Measurements from ENCODE around the gene MT1HL1. TPM values are rescaled to one million over a fixed set of nuclear protein-coding genes. Genes with fewer than 3 reads are reported as not detected.
"Not testable (repeated sequence)": the region's sequence is repeated elsewhere in the genome, so short reads cannot be mapped to it uniquely, and the experiment has no call there.

MT1HL1 gene
- total RNA-seq, 1 donor from 2014 or later = not detected

DNA sequence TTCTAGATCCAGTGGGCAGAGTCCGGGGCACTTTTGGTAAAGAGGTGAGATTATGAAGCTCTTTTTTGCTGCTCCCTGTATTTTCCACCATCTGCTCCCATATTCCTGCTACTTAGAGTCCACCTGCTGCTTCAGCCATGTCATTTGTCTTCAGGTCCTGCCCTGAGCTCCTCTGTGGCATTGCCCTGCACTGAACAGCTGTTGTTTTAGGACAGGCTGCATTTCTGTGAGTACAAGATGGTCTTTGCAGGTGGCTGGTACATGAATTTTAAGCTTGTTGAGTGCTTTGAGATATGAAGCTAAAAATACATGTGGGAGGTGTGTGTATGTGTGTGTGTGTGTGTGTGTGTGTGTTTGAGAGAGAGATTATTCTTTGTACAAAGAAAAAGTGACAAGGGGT, 21.9 kb downstream of the MT1HL1 start:
- Histone ChIP-seq H3K4me1 (ENCODE audit: control insufficient read depth in 3 of 3, insufficient read depth in 3 of 3, low read length in 3 of 3) (no peaks in the 10 kb centered on the region), H3K9ac (ENCODE audit: low read depth in 1 of 3, low read length in 3 of 3) (no peak overlapping the region), H3K27ac (ENCODE audit: low read depth, low read length) (no peak overlapping the region)

DNA sequence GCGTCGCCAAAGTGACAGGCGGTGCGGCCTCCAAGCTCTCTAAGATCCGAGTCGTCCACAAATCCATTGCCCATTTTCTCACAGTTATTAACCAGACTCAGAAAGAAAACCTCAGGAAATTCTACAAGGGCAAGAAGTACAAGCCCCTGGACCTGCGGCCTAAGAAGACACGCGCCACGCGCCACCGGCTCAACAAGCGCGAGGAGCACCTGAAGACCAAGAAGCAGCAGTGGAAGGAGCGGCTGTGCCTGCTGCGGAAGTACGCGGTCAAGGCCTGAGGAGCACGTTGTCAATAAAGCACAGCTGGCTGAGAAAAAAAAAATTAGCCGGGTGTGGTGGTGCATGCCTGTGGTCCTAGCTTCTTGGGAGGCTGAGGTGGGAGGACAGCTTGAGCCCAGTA, 22.8 kb downstream of the MT1HL1 start:
- not testable (repeated sequence) for H3K27ac ChIP-seq (ENCODE audit: low read depth, low read length); H3K4me1 ChIP-seq (ENCODE audit: control insufficient read depth in 3 of 3, insufficient read depth in 3 of 3, low read length in 3 of 3); H3K4me3 ChIP-seq (ENCODE audit: low read length in 3 of 3)

More for the DNA sequence above, 21.9 kb downstream of the MT1HL1 start:
- Histone ChIP-seq H3K27me3 (ENCODE audit: control insufficient read depth in 3 of 3, insufficient read depth in 3 of 3, low read length in 3 of 3) (no peaks in the 10 kb centered on the region), H3K36me3 (ENCODE audit: control insufficient read depth in 3 of 3, insufficient read depth in 3 of 3, low read length in 3 of 3) (no peaks in the 10 kb centered on the region), H3K4me3 (ENCODE audit: low read length in 3 of 3) (no peak overlapping the region), H3K9me3 (ENCODE audit: control insufficient read depth in 3 of 3, low read length in 3 of 3) (peaks cover 0 to 4% (median 0%) of the 10 kb centered on the region in 3 donors)

DNA sequence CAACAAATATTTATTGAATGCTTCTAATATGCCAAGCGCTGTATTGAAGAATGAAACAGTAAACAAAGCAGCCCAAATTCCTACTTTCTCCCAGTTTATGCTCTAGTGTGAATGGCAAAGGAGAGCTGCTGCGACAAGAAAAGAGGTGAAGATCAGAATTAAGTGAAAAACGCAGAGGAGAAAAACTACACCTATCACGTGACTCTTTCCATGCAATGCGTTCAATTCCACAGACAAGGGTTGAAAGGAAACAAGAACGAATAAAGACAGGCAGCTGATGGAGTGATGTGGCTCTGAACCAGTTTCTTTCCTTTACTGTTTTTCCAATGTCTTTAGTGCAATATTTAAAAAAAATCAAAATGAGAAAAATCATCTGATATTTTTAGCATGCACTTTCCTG, 23.6 kb downstream of the MT1HL1 start:
- no peak overlapping the region for H3K9ac ChIP-seq (ENCODE audit: low read depth in 1 of 3, low read length in 3 of 3)
- H3K27ac ChIP-seq (ENCODE audit: low read depth, low read length) = no peak overlapping the region
- H3K4me1 ChIP-seq (ENCODE audit: control insufficient read depth in 3 of 3, insufficient read depth in 3 of 3, low read length in 3 of 3) = no peaks in the 10 kb centered on the region
- H3K27me3 ChIP-seq (ENCODE audit: control insufficient read depth in 3 of 3, insufficient read depth in 3 of 3, low read length in 3 of 3) = no peaks in the 10 kb centered on the region
- H3K4me3 ChIP-seq (ENCODE audit: low read length in 3 of 3) = no peak overlapping the region
- no peaks in the 10 kb centered on the region for H3K36me3 ChIP-seq (ENCODE audit: control insufficient read depth in 3 of 3, insufficient read depth in 3 of 3, low read length in 3 of 3)
- no peaks in the 10 kb centered on the region for H3K9me3 ChIP-seq (ENCODE audit: control insufficient read depth in 3 of 3, low read length in 3 of 3)

More for the DNA sequence above, 22.8 kb downstream of the MT1HL1 start:
- not testable (repeated sequence) for H3K36me3 ChIP-seq (ENCODE audit: control insufficient read depth in 3 of 3, insufficient read depth in 3 of 3, low read length in 3 of 3); H3K9me3 ChIP-seq (ENCODE audit: control insufficient read depth in 3 of 3, low read length in 3 of 3); H3K27me3 ChIP-seq (ENCODE audit: control insufficient read depth in 3 of 3, insufficient read depth in 3 of 3, low read length in 3 of 3); H3K9ac ChIP-seq (ENCODE audit: low read depth in 1 of 3, low read length in 3 of 3)

DNA sequence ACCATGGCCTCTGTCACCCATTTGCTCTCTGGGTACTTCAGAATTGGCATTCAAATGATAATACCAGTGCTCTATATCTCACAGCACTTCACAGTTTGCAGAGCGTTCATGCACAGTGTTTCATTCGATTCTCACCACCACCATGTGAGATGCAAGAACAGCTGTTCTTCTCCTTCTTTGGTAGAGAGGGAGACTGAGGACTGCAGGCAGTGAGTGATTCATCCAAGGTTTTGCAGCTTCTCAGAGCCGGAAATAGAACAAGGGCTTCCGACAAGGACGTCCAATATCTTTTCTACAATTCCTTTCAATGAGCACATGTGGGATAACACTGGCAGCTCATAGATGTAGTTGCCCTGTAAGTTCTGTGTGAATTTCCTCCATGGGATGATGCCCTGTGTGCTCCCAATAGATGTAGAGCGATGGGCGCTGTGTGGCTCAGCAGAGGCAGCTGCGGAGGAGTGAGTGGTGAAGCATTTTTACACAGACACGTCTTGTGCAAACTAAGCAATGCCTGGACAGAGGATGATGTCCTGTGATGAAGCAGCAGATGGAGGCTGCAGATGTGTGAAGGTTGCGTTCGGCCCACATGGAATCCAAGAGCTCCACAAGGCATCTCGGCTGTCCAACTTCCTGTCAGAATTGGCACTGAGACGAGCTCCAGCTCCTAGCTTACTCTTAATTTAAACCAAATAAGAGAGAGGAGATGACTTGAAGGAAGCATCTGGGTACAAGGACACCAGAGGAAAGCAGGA, 24.9 kb downstream of the MT1HL1 start:
- no peak overlapping the region for H3K27ac ChIP-seq (ENCODE audit: low read depth, low read length)
- H3K36me3 ChIP-seq (ENCODE audit: control insufficient read depth in 3 of 3, insufficient read depth in 3 of 3, low read length in 3 of 3) = no peaks in the 10 kb centered on the region
- no peak overlapping the region for H3K4me3 ChIP-seq (ENCODE audit: low read length in 3 of 3)
- no peaks in the 10 kb centered on the region for H3K4me1 ChIP-seq (ENCODE audit: control insufficient read depth in 3 of 3, insufficient read depth in 3 of 3, low read length in 3 of 3)
- no peaks in the 10 kb centered on the region for H3K9me3 ChIP-seq (ENCODE audit: control insufficient read depth in 3 of 3, low read length in 3 of 3)
- no peak overlapping the region for H3K9ac ChIP-seq (ENCODE audit: low read depth in 1 of 3, low read length in 3 of 3)
- no peaks in the 10 kb centered on the region for H3K27me3 ChIP-seq (ENCODE audit: control insufficient read depth in 3 of 3, insufficient read depth in 3 of 3, low read length in 3 of 3)

DNA sequence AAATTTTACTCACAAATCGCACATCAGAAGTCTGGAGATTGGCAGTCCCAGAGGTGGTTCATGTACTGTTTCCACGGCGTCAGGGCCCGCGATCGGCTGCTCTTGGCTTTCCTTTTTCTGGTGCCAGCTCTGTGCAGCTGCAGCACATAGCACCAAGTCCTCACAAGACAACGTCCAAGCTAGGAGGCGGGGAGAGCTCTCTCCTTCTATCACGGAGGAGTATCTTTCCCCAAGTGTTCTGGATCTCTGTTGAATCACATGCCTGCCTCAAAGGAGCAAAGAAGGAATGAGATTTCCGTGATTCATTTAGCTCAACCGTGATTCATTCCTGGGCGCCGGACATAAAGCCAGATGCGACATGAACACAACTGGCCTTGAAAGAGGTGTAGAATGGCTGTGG, 25.5 kb downstream of the MT1HL1 start:
- H3K9me3 ChIP-seq (ENCODE audit: control insufficient read depth in 3 of 3, low read length in 3 of 3) = no peaks in the 10 kb centered on the region
- no peaks in the 10 kb centered on the region for H3K36me3 ChIP-seq (ENCODE audit: control insufficient read depth in 3 of 3, insufficient read depth in 3 of 3, low read length in 3 of 3)
- no peak overlapping the region for H3K9ac ChIP-seq (ENCODE audit: low read depth in 1 of 3, low read length in 3 of 3)
- H3K27ac ChIP-seq (ENCODE audit: low read depth, low read length) = no peak overlapping the region
- H3K4me1 ChIP-seq (ENCODE audit: control insufficient read depth in 3 of 3, insufficient read depth in 3 of 3, low read length in 3 of 3) = no peaks in the 10 kb centered on the region
- H3K27me3 ChIP-seq (ENCODE audit: control insufficient read depth in 3 of 3, insufficient read depth in 3 of 3, low read length in 3 of 3) = no peaks in the 10 kb centered on the region
- H3K4me3 ChIP-seq (ENCODE audit: low read length in 3 of 3) = no peak overlapping the region

DNA sequence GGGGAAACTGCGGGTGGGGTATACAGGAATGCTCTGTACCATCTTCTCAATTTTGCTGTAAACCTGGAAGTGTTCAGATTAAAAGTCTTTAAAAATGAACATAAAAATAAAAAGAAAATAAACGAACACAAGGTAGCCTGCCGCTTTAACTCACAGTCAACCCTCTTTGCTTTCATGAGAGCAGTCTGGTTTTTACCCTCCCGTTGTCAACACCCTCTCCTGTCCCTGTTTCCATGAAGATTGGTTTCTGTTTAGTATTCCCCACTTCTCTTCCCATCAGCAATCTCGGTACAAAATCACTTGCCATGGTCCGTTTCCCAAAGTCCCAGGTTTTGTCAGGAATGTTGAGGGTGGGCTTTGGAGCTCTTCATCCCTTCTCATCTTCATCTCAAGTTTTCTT, 28.8 kb downstream of the MT1HL1 start:
- Histone ChIP-seq H3K27me3 (ENCODE audit: control insufficient read depth in 3 of 3, insufficient read depth in 3 of 3, low read length in 3 of 3) (no peaks in the 10 kb centered on the region), H3K9me3 (ENCODE audit: control insufficient read depth in 3 of 3, low read length in 3 of 3) (no peaks in the 10 kb centered on the region), H3K4me1 (ENCODE audit: control insufficient read depth in 3 of 3, insufficient read depth in 3 of 3, low read length in 3 of 3) (no peaks in the 10 kb centered on the region), H3K36me3 (ENCODE audit: control insufficient read depth in 3 of 3, insufficient read depth in 3 of 3, low read length in 3 of 3) (no peaks in the 10 kb centered on the region), H3K27ac (ENCODE audit: low read depth, low read length) (no peak overlapping the region), H3K9ac (ENCODE audit: low read depth in 1 of 3, low read length in 3 of 3) (no peak overlapping the region), H3K4me3 (ENCODE audit: low read length in 3 of 3) (no peak overlapping the region)

DNA sequence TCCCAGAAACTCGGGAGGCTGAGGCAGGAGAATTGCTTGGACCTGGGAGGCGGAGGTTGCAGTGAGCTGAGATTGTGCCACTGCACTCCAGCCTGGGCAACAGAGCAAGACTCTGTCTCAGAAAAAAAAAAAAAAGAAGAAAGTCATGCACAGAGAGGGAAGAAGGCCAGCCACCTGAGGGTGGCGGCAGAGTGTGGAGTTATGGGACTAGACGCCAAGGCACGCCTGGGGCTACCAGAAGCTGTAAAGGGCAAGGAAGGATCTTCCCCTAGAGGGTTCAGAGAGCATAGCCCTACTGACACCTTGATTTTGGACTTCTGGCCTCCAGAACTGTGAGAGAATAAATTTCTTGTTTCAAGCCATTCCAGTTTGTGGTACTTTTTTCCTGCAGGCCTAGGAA, 30.2 kb downstream of the MT1HL1 start:
- not testable (repeated sequence) for H3K27me3 ChIP-seq (ENCODE audit: control insufficient read depth in 3 of 3, insufficient read depth in 3 of 3, low read length in 3 of 3); H3K4me3 ChIP-seq (ENCODE audit: low read length in 3 of 3); H3K4me1 ChIP-seq (ENCODE audit: control insufficient read depth in 3 of 3, insufficient read depth in 3 of 3, low read length in 3 of 3); H3K27ac ChIP-seq (ENCODE audit: low read depth, low read length); H3K36me3 ChIP-seq (ENCODE audit: control insufficient read depth in 3 of 3, insufficient read depth in 3 of 3, low read length in 3 of 3); H3K9me3 ChIP-seq (ENCODE audit: control insufficient read depth in 3 of 3, low read length in 3 of 3); H3K9ac ChIP-seq (ENCODE audit: low read depth in 1 of 3, low read length in 3 of 3)

DNA sequence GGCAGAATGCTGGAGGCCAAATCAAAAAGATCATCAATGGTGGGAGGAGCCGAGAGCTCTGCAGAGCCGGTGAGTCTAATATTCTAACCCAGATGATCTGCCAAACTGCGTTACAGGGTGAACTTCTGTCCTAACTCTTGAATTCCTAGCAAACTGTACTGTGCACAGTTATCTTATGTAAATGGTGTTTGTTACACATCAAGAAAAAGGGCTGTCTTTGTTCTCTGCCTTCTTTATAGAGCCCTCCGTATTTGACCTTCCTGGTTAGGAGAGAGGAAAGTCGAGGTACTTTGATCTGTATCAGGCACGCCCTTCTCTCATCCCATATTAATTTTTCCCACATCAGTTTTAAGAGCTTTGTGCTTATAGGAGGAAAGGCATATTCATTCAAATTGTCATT, 37.6 kb downstream of the MT1HL1 start:
- Histone ChIP-seq H3K4me3 (ENCODE audit: low read length in 3 of 3) (no peak overlapping the region), H3K4me1 (ENCODE audit: control insufficient read depth in 3 of 3, insufficient read depth in 3 of 3, low read length in 3 of 3) (no peaks in the 10 kb centered on the region), H3K27me3 (ENCODE audit: control insufficient read depth in 3 of 3, insufficient read depth in 3 of 3, low read length in 3 of 3) (peaks cover 0 to 3% (median 0%) of the 10 kb centered on the region in 3 donors), H3K9me3 (ENCODE audit: control insufficient read depth in 3 of 3, low read length in 3 of 3) (no peaks in the 10 kb centered on the region), H3K27ac (ENCODE audit: low read depth, low read length) (no peak overlapping the region), H3K36me3 (ENCODE audit: control insufficient read depth in 3 of 3, insufficient read depth in 3 of 3, low read length in 3 of 3) (no peaks in the 10 kb centered on the region), H3K9ac (ENCODE audit: low read depth in 1 of 3, low read length in 3 of 3) (no peak overlapping the region)

DNA sequence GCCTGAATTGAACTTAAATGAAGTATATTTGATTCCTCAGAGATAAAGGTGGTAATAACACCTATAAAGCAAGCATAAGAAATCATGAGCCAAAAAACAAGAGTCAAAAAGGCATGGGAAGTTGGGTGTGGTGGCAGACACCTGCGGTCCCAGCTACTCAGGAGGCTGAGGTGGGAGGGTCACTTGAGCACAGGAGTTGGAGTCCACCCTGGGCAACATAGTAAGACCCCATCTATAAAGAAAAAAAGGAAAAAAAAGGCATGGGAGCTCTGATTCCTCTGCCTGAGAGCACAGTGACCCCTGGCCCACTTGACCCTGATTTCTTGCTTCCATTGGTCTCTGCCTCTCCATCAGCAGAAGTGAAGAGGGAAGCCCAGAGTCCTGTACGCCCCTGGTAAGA, 40.3 kb downstream of the MT1HL1 start:
- Histone ChIP-seq H3K4me3 (ENCODE audit: low read length in 3 of 3) (no peak overlapping the region), H3K36me3 (ENCODE audit: control insufficient read depth in 3 of 3, insufficient read depth in 3 of 3, low read length in 3 of 3) (no peaks in the 10 kb centered on the region), H3K27me3 (ENCODE audit: control insufficient read depth in 3 of 3, insufficient read depth in 3 of 3, low read length in 3 of 3) (peaks cover 0 to 3% (median 0%) of the 10 kb centered on the region in 3 donors), H3K27ac (ENCODE audit: low read depth, low read length) (no peak overlapping the region), H3K9ac (ENCODE audit: low read depth in 1 of 3, low read length in 3 of 3) (no peak overlapping the region), H3K9me3 (ENCODE audit: control insufficient read depth in 3 of 3, low read length in 3 of 3) (no peaks in the 10 kb centered on the region), H3K4me1 (ENCODE audit: control insufficient read depth in 3 of 3, insufficient read depth in 3 of 3, low read length in 3 of 3) (no peaks in the 10 kb centered on the region)

DNA sequence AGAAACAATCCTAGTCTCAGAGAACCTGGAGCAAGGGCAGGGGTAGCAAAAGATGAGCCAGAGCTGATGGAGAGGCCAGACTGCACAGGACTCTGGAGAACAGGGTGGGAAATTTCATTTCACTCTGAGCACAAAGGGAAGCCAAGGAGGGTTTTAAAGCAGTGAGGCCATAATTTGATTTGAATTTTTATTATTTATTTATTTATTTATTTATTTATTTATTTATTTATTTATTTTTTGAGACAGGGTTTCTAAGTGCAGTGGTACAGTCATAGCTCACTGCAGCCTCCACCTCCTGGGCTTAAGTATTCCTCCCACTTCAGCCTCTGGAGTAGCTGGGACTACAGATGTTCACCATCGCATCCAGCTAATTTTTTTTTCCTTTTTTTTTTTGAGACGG, 45.1 kb downstream of the MT1HL1 start:
- H3K9ac ChIP-seq (ENCODE audit: low read depth in 1 of 3, low read length in 3 of 3) = no peak overlapping the region
- H3K4me3 ChIP-seq (ENCODE audit: low read length in 3 of 3) = no peak overlapping the region
- no peaks in the 10 kb centered on the region for H3K36me3 ChIP-seq (ENCODE audit: control insufficient read depth in 3 of 3, insufficient read depth in 3 of 3, low read length in 3 of 3)
- H3K27ac ChIP-seq (ENCODE audit: low read depth, low read length) = no peak overlapping the region
- no peaks in the 10 kb centered on the region for H3K9me3 ChIP-seq (ENCODE audit: control insufficient read depth in 3 of 3, low read length in 3 of 3)
- no peaks in the 10 kb centered on the region for H3K27me3 ChIP-seq (ENCODE audit: control insufficient read depth in 3 of 3, insufficient read depth in 3 of 3, low read length in 3 of 3)
- H3K4me1 ChIP-seq (ENCODE audit: control insufficient read depth in 3 of 3, insufficient read depth in 3 of 3, low read length in 3 of 3) = no peaks in the 10 kb centered on the region
